Chondrocyte (in vitro differentiated cells): ENCODE results near the gene PRX. TPM values are rescaled to one million over a fixed set of nuclear protein-coding genes. Genes with fewer than 3 reads are reported as not detected.

Source experiments
- DNase-seq: peaks from one replicate; pipeline ENCODE4 v3.0.0; 2021; ENCODE audit warnings: mixed read lengths, low spot score
- H3K27ac Mint-ChIP-seq: one replicate; pipeline ENCODE4 v1.8.0; 2021; ENCODE audit warnings: mild to moderate bottlenecking, moderate library complexity, mixed read lengths; ENCODE audit not compliant: unreplicated experiment
- H3K27me3 Mint-ChIP-seq: 2 replicates; pipeline ENCODE4 v1.8.0; 2021; ENCODE audit warnings: low read depth, mixed read lengths
- H3K36me3 Mint-ChIP-seq: 2 replicates; pipeline ENCODE4 v1.8.0; 2021; ENCODE audit warnings: low read depth, mixed read lengths
- H3K4me1 Mint-ChIP-seq: 2 replicates; pipeline ENCODE4 v1.8.0; 2021; ENCODE audit warnings: low read depth, mild to moderate bottlenecking, mixed read lengths
- H3K4me3 Mint-ChIP-seq: one replicate; pipeline ENCODE4 v1.8.0; 2021; ENCODE audit warnings: mild to moderate bottlenecking, moderate library complexity, mixed read lengths; ENCODE audit not compliant: unreplicated experiment
- H3K9me3 Mint-ChIP-seq: 2 replicates; pipeline ENCODE4 v1.8.0; 2021; ENCODE audit warnings: low read depth, mixed read lengths
- CTCF ChIP-seq: fragments of 200-600 bp; sonication (generic); IDR thresholded peaks from 2 replicates; pipeline ENCODE4 v1.5.0; 2021; ENCODE audit warnings: antibody characterized with exemption, mild to moderate bottlenecking, moderate library complexity
- microRNA-seq: library from miRNA; unstranded; fragments of <30 nt; microRNA quantifications from one replicate; pipeline ENCODE4 v1.2.0, GENCODE V29; 2020; ENCODE audit warnings: borderline number of aligned reads
- total RNA-seq: library from RNA; stranded (reverse); gene quantifications from 3 replicates; pipeline ENCODE4 v1.2.1, GENCODE V29; 2021

The PRX gene
- total RNA-seq, 1 donor from 2014 or later: 4.9 TPM

- TF ChIP-seq CTCF: no peak
- Mint-ChIP-seq H3K36me3 (no peaks in the 10 kb centered on the region), H3K27me3 (no peaks in the 10 kb centered on the region), H3K27ac (peak within 1 kb of the TSS; percentile 97), H3K9me3 (no peaks in the 10 kb centered on the region), H3K4me3 (peak within 1 kb of the TSS; percentile 94), H3K4me1 (peaks cover 31% of the 10 kb centered on the region)
- DNase-seq: peak; percentile 100
Observed at GRCh38 chr19:40348125-40348913, 64.9 kb downstream of the PRX start, which contains the start of the genes C19orf47 and PLD3. TSS of gene C19orf47 (minus strand) at chr19:40348397. CDS start at chr19:40341857, 6,540 bp downstream. TSS of gene PLD3 (plus strand) at chr19:40348695. CDS start at chr19:40366484, 17,789 bp downstream.

- DNase-seq: no peak
- Mint-ChIP-seq H3K4me1 (peaks cover 49% of the 10 kb centered on the region), H3K4me3 (no peak overlapping the region), H3K27ac (peak overlapping the region; percentile 55), H3K36me3 (peaks cover 2% of the 10 kb centered on the region), H3K9me3 (no peaks in the 10 kb centered on the region), H3K27me3 (no peaks in the 10 kb centered on the region)
- TF ChIP-seq CTCF: no peak
Observed at GRCh38 chr19:40344422-40344821, 68.8 kb downstream of the PRX start.

Small RNAs within 50 kb of the gene (microRNA-seq; reads per million reads assigned to microRNA genes)
- gene MIR6796: not detected

Other genes with a start within 250 kb of the PRX start
- 20.0 to 22.7 TPM (median 21.0 TPM) in 3 replicates for gene MAP3K10, start 222.0 kb downstream of the PRX start, total RNA-seq
- not detected in 3 replicates for gene TTC9B, start 195.0 kb downstream of the PRX start, total RNA-seq
- gene CCNP, start 186.7 kb downstream of the PRX start, total RNA-seq: 0.52 to 0.73 TPM (median 0.59 TPM) in 3 replicates
- 99.9 to 136 TPM (median 100 TPM) in 3 replicates for gene AKT2, start 128.0 kb downstream of the PRX start, total RNA-seq
- gene C19orf47, start 65.0 kb downstream of the PRX start, total RNA-seq: 19.4 to 22.2 TPM (median 21.5 TPM) in 3 replicates
- gene PLD3, start 64.7 kb downstream of the PRX start, total RNA-seq: 478 to 514 TPM (median 487 TPM) in 3 replicates
- gene HIPK4, start 23.2 kb downstream of the PRX start, total RNA-seq: 0.20 to 0.53 TPM (median 0.46 TPM) in 3 replicates
- 13.0 to 14.8 TPM (median 14.5 TPM) in 3 replicates for gene SERTAD1, start 12.6 kb upstream of the PRX start, total RNA-seq
- gene SERTAD3, start 31.0 kb upstream of the PRX start, total RNA-seq: 36.7 to 43.6 TPM (median 40.3 TPM) in 3 replicates
- 48.3 to 53.9 TPM (median 53.1 TPM) in 3 replicates for gene BLVRB, start 52.4 kb upstream of the PRX start, total RNA-seq
- 1.4 to 2.5 TPM (median 2.3 TPM) in 3 replicates for gene SPTBN4, start 53.6 kb upstream of the PRX start, total RNA-seq
- 40.9 to 47.8 TPM (median 46.8 TPM) in 3 replicates for gene SHKBP1, start 163.5 kb upstream of the PRX start, total RNA-seq
- gene LTBP4, start 188.0 kb upstream of the PRX start, total RNA-seq: 161 to 311 TPM (median 163 TPM) in 3 replicates